Testis (tissue), 3 donors: ENCODE data around the gene SVIL. TPM values are rescaled to one million over a fixed set of nuclear protein-coding genes. Genes with fewer than 3 reads are reported as not detected.

Experiments used
- DNase-seq: peaks from one replicate; pipeline ENCODE4 v3.0.0-alpha.2; 2019
- H3K27ac ChIP-seq, 2 donors: fragments of 200-600 bp; sonication (generic); one replicate each; pipeline ENCODE4 v1.5.1; 2019
- H3K27me3 ChIP-seq: fragments of 200-600 bp; sonication (generic); one replicate; pipeline ENCODE4 v1.5.1; 2019
- H3K36me3 ChIP-seq: fragments of 200-600 bp; sonication (generic); one replicate; pipeline ENCODE4 v1.5.1; 2017; ENCODE audit warnings: low read depth; ENCODE audit errors: missing control alignments
- H3K4me1 ChIP-seq: fragments of 200-600 bp; sonication (generic); one replicate; pipeline ENCODE4 v1.5.1; 2019
- H3K4me3 ChIP-seq, 2 donors: fragments of 200-600 bp; sonication (generic); one replicate each; pipeline ENCODE4 v1.5.1; 2017 to 2019
- H3K9me3 ChIP-seq: fragments of 200-600 bp; sonication (generic); one replicate; pipeline ENCODE4 v1.5.1; 2017
- POLR2A ChIP-seq: fragments of 450-650 bp; IDR thresholded peaks from one replicate; pipeline ENCODE4 v1.6.1; 2017; ENCODE audit warnings: antibody characterized with exemption, mild to moderate bottlenecking, moderate library complexity
- WGBS, 2 donors: methylation state at CpG; one replicate each; pipeline ENCODE4 v1.1.5; 2018; 5-methylcytosine and 5-hydroxymethylcytosine counted together
- intact Hi-C: fragments of 100-400 bp; cut with DNase I; formaldehyde crosslinking; loops from one replicate; pipeline ENCODE4 v1.15.1; 2023; ENCODE audit warnings: low total_unique reads
- polyA plus RNA-seq: library from polyadenylated mRNA; stranded (reverse); fragments of 350-450 nt; fragmentation: Illumina TruSeq; extraction: RNeasy Lipid Tissue Mini Kit (QIAGEN cat#74804); gene quantifications from one replicate; pipeline ENCODE4 v1.2.3, GENCODE V29; 2014; ENCODE audit warnings: low read depth, low replicate concordance; ENCODE audit not compliant: insufficient read depth
- total RNA-seq, 2 donors: library from RNA; depleted of rRNA; stranded (reverse); fragments of >200 nt; gene quantifications; one replicate each; pipeline ENCODE4 v1.2.3, GENCODE V29; 2016
- TF ChIP-seq, protein P1 (sequence below), 3 experiments: fragments of 450-650 bp in 2 of 3; fragments of 200-600 bp in 1 of 3; sonication (generic) in 1 of 3; IDR thresholded peaks; one replicate each; pipeline ENCODE4 v1.5.1; 2016 to 2019; ENCODE audit warnings: antibody characterized with exemption in 3 of 3, mild to moderate bottlenecking in 2 of 3, moderate library complexity in 1 of 3

The SVIL gene
- total and polyA plus RNA-seq, 3 donors from 2014 or later: 44.7 to 67.6 (median 63.1) TPM

DNA sequence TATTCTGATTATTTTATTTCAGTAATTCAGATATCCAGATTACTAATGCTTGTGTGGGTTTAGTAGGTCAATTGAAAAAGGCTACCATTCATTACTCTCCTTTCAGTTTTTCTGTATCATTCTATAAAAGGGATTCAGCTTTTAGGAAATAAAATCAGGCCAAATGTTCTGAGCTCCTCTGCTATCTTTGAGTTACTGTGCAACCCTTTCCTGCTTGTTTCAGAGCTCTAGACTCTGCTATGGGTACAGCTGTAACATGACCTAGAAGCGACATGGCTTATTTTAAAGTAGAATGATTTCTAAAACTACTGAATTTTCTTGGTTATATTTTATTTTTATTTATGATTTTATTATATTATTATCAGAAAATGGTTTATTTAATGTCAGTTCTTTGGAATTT, 203.1 kb downstream of the SVIL start:
- Histone ChIP-seq H3K27ac (no peak overlapping the region), H3K4me1 (peaks cover 24% of the 10 kb centered on the region), H3K9me3 (no peaks in the 10 kb centered on the region), H3K27me3 (no peaks in the 10 kb centered on the region), H3K4me3 (no peak overlapping the region), H3K36me3 (no peaks in the 10 kb centered on the region)
- TF ChIP-seq, protein P1, sequence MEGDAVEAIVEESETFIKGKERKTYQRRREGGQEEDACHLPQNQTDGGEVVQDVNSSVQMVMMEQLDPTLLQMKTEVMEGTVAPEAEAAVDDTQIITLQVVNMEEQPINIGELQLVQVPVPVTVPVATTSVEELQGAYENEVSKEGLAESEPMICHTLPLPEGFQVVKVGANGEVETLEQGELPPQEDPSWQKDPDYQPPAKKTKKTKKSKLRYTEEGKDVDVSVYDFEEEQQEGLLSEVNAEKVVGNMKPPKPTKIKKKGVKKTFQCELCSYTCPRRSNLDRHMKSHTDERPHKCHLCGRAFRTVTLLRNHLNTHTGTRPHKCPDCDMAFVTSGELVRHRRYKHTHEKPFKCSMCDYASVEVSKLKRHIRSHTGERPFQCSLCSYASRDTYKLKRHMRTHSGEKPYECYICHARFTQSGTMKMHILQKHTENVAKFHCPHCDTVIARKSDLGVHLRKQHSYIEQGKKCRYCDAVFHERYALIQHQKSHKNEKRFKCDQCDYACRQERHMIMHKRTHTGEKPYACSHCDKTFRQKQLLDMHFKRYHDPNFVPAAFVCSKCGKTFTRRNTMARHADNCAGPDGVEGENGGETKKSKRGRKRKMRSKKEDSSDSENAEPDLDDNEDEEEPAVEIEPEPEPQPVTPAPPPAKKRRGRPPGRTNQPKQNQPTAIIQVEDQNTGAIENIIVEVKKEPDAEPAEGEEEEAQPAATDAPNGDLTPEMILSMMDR (IDR thresholded peaks at IDR 0.05): no peak
- no peak for TF ChIP-seq POLR2A
- 65 to 71% methylated on average over 1 of the region's 1 CpG for WGBS, 2 donors
- no peak for DNase-seq
- intact Hi-C loops: no loop called here

DNA sequence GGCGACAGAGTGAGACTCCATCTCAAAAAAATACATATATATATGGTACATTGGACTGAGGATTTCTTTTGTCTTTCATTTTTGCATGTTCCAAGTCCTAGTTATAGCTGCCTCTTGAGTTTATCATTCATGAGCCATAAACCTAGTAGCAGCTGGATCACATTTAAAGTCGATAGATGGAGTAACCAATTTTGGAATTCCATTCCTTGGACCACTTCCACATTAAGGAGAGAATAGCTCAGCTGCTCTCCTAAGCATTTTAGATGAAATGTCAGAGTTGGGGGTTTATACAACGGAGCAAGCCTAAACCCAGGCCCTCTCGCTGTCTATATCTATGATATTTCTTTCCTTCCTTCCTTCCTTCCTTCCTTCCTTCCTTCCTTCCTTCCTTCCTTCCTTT, 204.7 kb downstream of the SVIL start:
- Histone ChIP-seq H3K36me3 (no peaks in the 10 kb centered on the region), H3K27ac (no peak overlapping the region), H3K4me1 (peaks cover 33% of the 10 kb centered on the region), H3K9me3 (no peaks in the 10 kb centered on the region), H3K4me3 (no peak overlapping the region), H3K27me3 (no peaks in the 10 kb centered on the region)
- intact Hi-C loops: no loop called here
- 78 to 79% methylated on average over 4 of the region's 4 CpGs for WGBS, 2 donors
- no peak for DNase-seq
- no peak for TF ChIP-seq POLR2A
- TF ChIP-seq, protein P1 (IDR thresholded peaks at IDR 0.05): no peak

DNA sequence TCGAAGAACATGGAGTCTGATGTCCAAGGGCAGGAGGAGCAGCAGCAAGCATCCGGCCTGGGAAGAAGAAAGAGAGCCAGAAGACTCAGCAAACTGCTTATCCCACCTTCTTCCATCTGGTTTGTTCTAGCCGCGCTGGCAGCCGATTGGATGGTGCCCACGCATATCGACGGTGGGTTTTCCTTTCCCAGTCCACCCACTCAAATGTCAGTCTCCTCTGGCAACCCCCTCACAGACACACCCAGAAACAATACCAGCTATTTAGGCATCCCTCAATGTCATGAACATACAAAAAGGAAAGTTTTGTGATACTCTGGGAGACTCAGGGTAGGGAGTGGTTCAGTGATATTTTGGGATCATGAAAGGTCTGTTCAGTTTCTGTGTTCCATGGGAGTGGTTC, 206.3 kb downstream of the SVIL start:
- TF ChIP-seq POLR2A: no peak
- no peaks in the 10 kb centered on the region for H3K36me3 ChIP-seq
- 50 to 82% methylated on average over 8 of the region's 8 CpGs for WGBS, 2 donors
- peaks cover 33% of the 10 kb centered on the region for H3K4me1 ChIP-seq
- H3K27ac ChIP-seq: peak overlapping the region; percentile 60 to 64
- DNase-seq: no peak
- intact Hi-C loops: no loop called here
- no peaks in the 10 kb centered on the region for H3K27me3 ChIP-seq
- H3K4me3 ChIP-seq: no peak overlapping the region
- H3K9me3 ChIP-seq: no peaks in the 10 kb centered on the region

DNA sequence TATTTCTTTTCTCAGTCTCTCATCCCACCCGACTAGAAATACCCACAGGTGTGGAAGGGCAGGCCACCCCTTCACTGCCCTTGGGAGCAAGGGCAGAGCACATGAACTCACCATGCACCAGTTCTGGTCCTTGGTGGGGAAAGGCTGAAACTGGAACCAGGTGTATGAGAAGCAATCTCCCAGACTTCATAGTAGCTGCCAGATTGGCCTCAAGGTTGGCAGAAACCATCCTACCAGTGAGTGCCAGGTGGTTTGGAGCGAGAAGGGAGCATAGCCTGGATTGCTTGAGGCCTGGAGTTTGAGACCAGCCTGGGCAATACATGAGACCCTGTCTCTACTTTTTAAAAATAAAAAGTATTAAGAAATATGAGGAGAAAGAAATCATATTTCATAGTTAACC, 207.1 kb downstream of the SVIL start:
- Histone ChIP-seq H3K36me3 (no peaks in the 10 kb centered on the region), H3K9me3 (no peaks in the 10 kb centered on the region), H3K4me1 (peaks cover 33% of the 10 kb centered on the region), H3K27me3 (no peaks in the 10 kb centered on the region), H3K27ac (peak overlapping the region in 1 of 2 donors; percentile 60), H3K4me3 (no peak overlapping the region)
- no peak for TF ChIP-seq POLR2A
- TF ChIP-seq, protein P1 (IDR thresholded peaks at IDR 0.05): no peak
- 61 to 74% methylated on average over 2 of the region's 2 CpGs for WGBS, 2 donors
- no peak for DNase-seq
- intact Hi-C loops: no loop called here

DNA sequence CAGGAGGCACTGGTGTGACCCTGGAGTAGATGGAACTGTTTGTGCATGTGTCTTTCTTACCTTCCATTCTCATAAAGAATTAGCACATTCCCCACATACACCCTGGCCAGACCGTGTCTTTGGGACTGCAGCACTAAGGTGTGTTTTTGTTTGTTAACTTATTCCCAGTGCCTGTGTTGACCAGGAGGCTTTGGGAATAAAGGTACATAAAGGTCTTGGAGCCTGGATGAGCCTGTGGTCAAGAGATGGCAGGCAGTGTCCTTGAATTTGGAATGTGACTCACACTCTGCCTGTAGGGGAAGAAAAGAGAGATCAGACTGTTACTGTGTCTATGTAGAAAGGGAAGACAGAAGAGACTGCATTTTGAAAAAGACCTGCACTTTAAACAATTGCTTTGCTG, 208.4 kb downstream of the SVIL start:
- TF ChIP-seq, protein P1 (IDR thresholded peaks at IDR 0.05): no peak
- TF ChIP-seq POLR2A: no peak
- Histone ChIP-seq H3K27ac (peak overlapping the region; percentile 45 to 50), H3K4me1 (peaks cover 29% of the 10 kb centered on the region), H3K9me3 (no peaks in the 10 kb centered on the region), H3K4me3 (no peak overlapping the region), H3K27me3 (no peaks in the 10 kb centered on the region), H3K36me3 (no peaks in the 10 kb centered on the region)
- no peak for DNase-seq
- WGBS, 2 donors: 17 to 55% methylated on average over 1 of the region's 1 CpG
- intact Hi-C loops: no loop called here
